Activated T-cell treated with anti-CD3 and anti-CD28 coated beads, Interleukin-2, amount 50 U/mL, for 1 hour (primary cell): ENCODE results near the gene SNAPC3.
"Not testable (repeated sequence)": the region's sequence is repeated elsewhere in the genome, so short reads cannot be mapped to it uniquely, and the experiment has no call there.

Experiments
- DNase-seq: peaks from one replicate; pipeline ENCODE4 v3.0.0-alpha.2; 2020

The SNAPC3 gene

GRCh38 chr9:15426019-15426418 is 3.3 kb downstream of the SNAPC3 start:
- DNase-seq = no peak

- not testable (repeated sequence) for DNase-seq
These were observed 5.0 kb downstream of the SNAPC3 start for GRCh38 chr9:15427702-15428101.

GRCh38 chr9:15430920-15431844 is 8.5 kb downstream of the SNAPC3 start:
- no peak for DNase-seq

DNA sequence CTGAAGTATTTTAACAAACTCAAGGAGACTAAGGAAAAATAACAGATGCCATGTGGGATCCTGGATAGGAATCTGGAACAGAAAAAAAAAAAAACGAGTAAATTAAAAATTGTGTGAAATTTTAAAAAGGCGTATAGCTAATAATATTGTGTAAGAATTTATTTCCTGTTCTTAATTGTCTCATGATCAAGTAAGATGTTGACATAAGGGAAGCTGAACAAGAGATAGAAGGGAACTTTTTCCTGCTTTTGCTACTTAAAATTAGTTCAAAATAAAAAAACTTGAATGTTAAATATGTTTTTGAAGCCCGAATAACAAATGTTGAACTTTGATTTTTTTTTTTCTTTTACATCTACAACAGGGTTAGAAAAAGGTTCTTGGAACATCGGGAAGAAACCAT is 10.5 kb downstream of the SNAPC3 start:
- no peak for DNase-seq

DNA sequence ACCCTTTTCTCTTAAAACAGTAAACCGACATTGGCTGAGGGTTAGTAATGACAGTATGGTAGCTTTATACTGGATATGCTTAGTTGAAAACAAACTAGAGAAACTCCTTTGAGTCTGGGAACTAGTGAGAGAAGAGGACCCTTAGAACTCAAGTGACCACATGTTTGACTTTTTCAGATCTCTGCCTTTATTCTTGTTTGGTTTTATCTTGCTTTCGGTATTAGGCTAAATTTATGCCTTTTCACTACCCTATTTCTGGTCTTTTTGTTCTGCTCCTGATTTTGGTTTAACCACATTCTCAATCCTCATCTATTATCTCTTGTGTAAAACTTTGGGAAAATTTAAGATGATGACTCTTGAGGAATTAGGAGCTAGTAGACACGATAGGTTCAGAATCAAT is 11.0 kb downstream of the SNAPC3 start:
- DNase-seq = no peak

DNA sequence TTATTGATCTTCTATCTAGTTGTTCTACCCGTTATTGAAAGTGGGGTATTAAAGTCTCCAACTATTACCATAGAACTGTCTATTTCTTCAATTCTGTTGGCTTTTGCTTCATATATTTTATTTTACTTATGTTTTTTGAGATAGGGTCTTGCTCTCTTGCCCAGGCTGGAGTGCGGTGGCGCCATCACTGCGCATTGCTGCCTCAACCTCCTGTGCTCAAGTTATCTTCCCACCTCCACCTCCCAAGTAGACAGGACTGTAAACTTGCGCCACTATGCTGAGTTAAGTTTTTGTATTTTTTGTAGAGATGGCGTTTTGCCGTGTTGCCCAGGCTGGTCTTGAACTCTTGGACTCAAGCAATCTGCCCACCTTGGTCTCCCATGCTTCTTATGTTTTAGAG is 16.2 kb downstream of the SNAPC3 start:
- DNase-seq = no peak

GRCh38 chr9:15441841-15442240 is 19.2 kb downstream of the SNAPC3 start:
- DNase-seq = not testable (repeated sequence)

GRCh38 chr9:15442264-15442663 is 19.6 kb downstream of the SNAPC3 start:
- DNase-seq = not testable (repeated sequence)

DNA sequence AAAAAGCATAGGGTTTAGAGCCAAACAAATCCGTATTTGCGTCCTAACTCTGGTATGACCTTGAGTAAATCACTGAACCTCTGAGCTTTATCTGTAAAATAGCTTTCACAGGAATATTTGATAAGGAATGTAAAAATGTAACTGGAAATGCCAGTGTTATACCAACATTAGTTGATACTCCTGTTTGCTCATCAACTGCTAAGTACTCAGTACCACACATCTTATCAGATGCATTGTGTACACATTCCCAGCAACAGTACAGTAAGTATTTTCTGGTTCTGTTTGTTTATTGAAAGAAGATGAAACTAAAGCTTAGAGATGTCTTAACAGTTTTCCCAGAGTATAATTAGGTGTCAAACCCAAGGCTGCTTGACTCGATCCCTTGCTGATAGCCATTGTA is 21.5 kb downstream of the SNAPC3 start:
- DNase-seq = no peak

DNA sequence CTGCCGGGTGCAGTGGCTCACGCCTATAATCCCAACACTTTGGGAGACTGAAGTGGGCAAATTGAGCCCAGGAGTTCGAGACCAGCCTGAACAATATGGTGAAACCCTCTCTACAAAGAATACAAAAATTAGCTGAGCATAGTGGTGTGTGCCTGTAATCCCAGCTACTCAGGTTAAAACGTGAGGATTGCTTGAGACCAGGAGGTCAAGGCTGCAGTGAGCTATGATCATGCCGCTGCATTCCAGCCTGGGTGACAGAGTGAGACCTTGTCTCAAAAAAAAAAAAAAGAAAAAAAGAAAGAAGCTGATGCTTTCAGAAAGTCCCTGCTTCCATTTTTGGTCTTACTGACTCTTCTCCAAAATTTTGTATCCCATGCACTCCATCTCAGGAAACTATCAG is 31.3 kb downstream of the SNAPC3 start:
- DNase-seq = no peak

DNA sequence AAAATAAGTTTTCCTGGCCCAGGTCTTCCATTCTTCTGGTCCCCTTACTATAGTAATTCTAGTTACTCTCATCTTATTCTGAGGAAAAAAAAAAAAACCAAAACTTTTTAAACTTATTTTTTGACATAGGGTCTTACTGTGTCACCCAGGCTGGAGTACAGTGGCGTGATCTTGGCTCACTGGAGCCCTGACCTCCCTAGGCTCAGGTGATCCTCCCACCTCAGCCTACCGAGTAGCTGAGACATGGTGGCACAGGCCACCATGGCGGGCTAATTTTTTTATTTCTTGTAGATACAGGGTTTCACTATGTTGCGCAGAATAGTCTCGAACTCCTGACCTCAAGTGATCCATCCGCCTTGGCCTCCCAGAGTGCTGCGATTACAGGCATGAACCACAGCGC is 38.4 kb downstream of the SNAPC3 start:
- no peak for DNase-seq

GRCh38 chr9:15461601-15462000 is 38.9 kb downstream of the SNAPC3 start:
- no peak for DNase-seq

DNA sequence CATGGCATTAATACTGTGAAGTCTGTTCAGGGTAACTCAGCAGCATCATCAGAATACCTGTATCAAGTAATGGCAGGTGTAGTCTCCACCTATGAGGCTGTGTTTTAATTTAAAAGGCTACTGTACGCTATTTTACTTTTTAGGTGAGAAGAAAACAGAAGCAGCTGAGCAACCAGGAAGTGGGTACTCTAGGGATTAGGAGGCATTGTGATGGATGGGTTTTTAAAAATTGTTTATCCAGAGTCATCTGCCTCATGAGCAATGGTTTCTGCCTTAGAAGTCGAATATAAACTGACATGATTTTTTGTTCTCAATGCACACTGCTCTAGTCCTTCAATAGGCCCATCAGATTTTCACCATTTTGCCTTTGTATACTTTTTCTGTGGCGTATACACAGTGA is 45.5 kb downstream of the SNAPC3 start:
- DNase-seq = no peak

- no peak for DNase-seq
These were observed 46.7 kb downstream of the SNAPC3 start for GRCh38 chr9:15469406-15469805.

GRCh38 chr9:15469862-15470261 is 47.2 kb downstream of the SNAPC3 start:
- DNase-seq = no peak

- no peak for DNase-seq
These were observed 53.4 kb downstream of the SNAPC3 start for GRCh38 chr9:15475923-15476536.

GRCh38 chr9:15480028-15480427 is 57.4 kb downstream of the SNAPC3 start:
- no peak for DNase-seq

DNA sequence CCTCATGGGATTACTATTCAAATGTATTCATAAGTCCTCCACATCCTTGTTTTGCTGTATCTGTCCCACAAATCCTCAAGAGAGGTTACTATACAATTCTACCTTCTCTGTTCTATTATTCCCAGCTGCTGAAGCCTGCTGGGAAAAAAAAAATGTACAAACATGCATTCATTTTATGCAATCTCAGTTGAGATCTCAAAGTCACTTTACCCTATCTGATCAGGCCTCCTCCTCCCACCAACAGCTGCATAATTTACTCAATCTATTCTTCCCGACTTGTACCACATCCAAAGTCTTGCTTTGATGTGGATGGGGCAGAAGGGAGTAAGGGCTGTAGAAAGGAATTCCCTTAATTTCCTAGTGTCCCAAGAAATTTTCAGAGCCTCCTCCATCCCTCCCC is 59.5 kb downstream of the SNAPC3 start:
- DNase-seq = no peak

GRCh38 chr9:15484802-15485201 is 62.1 kb downstream of the SNAPC3 start:
- DNase-seq = no peak

DNA sequence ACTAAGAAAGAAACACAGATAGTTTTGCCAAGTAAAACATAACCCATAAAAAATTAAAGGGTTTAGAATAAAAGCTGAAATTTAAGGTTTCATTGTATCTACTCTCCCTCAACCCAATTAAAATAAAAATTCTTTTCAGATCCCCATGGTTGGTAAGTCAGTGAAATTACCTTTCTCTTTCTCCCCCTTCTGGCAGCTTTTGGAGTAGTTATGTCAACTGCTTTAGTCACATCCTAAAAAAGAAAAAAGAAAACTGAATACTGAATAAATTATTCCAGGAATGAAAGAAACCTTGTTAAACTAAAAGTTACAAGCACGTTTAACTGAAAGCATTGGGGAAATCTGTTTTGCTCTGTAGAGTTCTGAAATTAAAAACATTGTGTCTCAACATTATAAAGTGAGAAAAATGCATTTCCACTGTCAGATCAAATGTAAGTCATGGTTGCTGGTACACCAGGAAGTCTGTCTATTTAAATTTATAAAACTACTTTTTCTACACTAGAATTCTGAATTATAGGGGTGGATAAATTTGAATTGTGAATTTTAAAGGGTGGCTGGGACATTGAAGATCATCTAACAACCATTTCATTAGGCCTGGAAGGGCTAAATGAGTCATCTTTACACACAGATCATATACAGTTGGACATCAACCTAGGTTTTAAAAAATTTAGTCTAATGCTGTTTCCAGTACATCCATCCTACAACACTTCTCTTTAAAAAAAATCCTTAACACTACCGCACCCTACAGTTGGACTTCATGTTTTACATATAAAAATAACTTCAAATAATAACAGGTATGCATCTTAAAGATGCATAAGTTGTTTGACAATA is 63.4 kb downstream of the SNAPC3 start:
- no peak for DNase-seq

- DNase-seq = no peak
These were observed 69.3 kb downstream of the SNAPC3 start for GRCh38 chr9:15491950-15492349.

- DNase-seq = no peak
These were observed 69.9 kb downstream of the SNAPC3 start for GRCh38 chr9:15492485-15493150.
